Keratinocyte (primary cell): Measurements from ENCODE around the gene PSMB5. TPM values are rescaled to one million over a fixed set of nuclear protein-coding genes. Genes with fewer than 3 reads are reported as not detected.

Experiments
- DNase-seq: peaks from one replicate; pipeline ENCODE4 v3.0.0-alpha.2; 2011; ENCODE audit warnings: low read depth, missing footprints, low spot score
- FAIRE-seq: peaks from 2 replicates; lab custom pipeline; 2011; peaks lifted over from hg19 to GRCh38; lab: Jason Lieb, UNC
- H2AFZ ChIP-seq: 2 replicates; pipeline ENCODE4 v1.6.0; 2012; ENCODE audit warnings: low read length, control low read depth, inconsistent platforms; ENCODE audit not compliant: control insufficient read depth
- H3K27ac ChIP-seq: 2 replicates; pipeline ENCODE4 v1.5.1; 2011; ENCODE audit warnings: low read length; ENCODE audit not compliant: control insufficient read depth, insufficient read depth
- H3K27me3 ChIP-seq: 3 replicates; pipeline ENCODE4 v1.6.0; 2011; ENCODE audit warnings: low read length; ENCODE audit not compliant: control insufficient read depth, insufficient read depth; ENCODE audit errors: extremely low read depth
- H3K36me3 ChIP-seq, 2 experiments: 2 replicates in 1 of 2; 3 replicates in 1 of 2; pipeline ENCODE4 v1.5.1; 2011; ENCODE audit warnings: low read length in 2 of 2, mild to moderate bottlenecking in 1 of 2; ENCODE audit not compliant: control insufficient read depth in 2 of 2, insufficient read depth in 2 of 2; ENCODE audit errors: extremely low read depth in 1 of 2
- H3K4me1 ChIP-seq: 3 replicates; pipeline ENCODE4 v1.5.1; 2011; ENCODE audit warnings: low read length; ENCODE audit not compliant: control insufficient read depth, insufficient read depth; ENCODE audit errors: extremely low read depth
- H3K4me2 ChIP-seq: 3 replicates; pipeline ENCODE4 v1.6.0; 2011; ENCODE audit warnings: low read depth, low read length; ENCODE audit not compliant: control insufficient read depth, insufficient read depth; ENCODE audit errors: extremely low read depth
- H3K4me3 ChIP-seq, 3 experiments: fragments of 200-600 bp in 1 of 3; sonication (generic) in 1 of 3; 2 replicates in 2 of 3; 3 replicates in 1 of 3; pipeline ENCODE4 v1.5.1; 2011 to 2016; ENCODE audit warnings: low read length in 3 of 3, mild to moderate bottlenecking in 3 of 3, control low read depth in 2 of 3, inconsistent platforms in 1 of 3, low read depth in 1 of 3, mixed read lengths in 1 of 3, mixed run types in 1 of 3, moderate library complexity in 1 of 3; ENCODE audit not compliant: control insufficient read depth in 2 of 3, insufficient read depth in 2 of 3; ENCODE audit errors: extremely low read depth in 1 of 3
- H3K79me2 ChIP-seq: 2 replicates; pipeline ENCODE4 v1.6.0; 2012; ENCODE audit warnings: low read length; ENCODE audit not compliant: control insufficient read depth, insufficient read depth
- H3K9ac ChIP-seq: 3 replicates; pipeline ENCODE4 v1.6.0; 2011; ENCODE audit warnings: low read length; ENCODE audit not compliant: control insufficient read depth, insufficient read depth; ENCODE audit errors: extremely low read depth
- H3K9me1 ChIP-seq: 3 replicates; pipeline ENCODE4 v1.6.0; 2011; ENCODE audit warnings: low read length; ENCODE audit not compliant: control insufficient read depth, insufficient read depth; ENCODE audit errors: extremely low read depth
- H3K9me3 ChIP-seq: 2 replicates; pipeline ENCODE4 v1.5.1; 2012; ENCODE audit warnings: low read depth, low read length; ENCODE audit not compliant: control insufficient read depth
- H4K20me1 ChIP-seq: 3 replicates; pipeline ENCODE4 v1.6.0; 2011; ENCODE audit warnings: low read length; ENCODE audit not compliant: control insufficient read depth, insufficient read depth; ENCODE audit errors: extremely low read depth
- CTCF ChIP-seq, 3 experiments: IDR thresholded peaks in 1 of 3; conservative IDR thresholded peaks in 1 of 3; optimal IDR thresholded peaks in 1 of 3; 2 replicates in 2 of 3; 3 replicates in 1 of 3; pipeline versions ENCODE3 to v1.5.1; 2011; ENCODE audit warnings: low read length in 3 of 3, mild to moderate bottlenecking in 3 of 3, moderate library complexity in 2 of 3, control low read depth in 1 of 3, inconsistent platforms in 1 of 3; ENCODE audit not compliant: insufficient read depth in 2 of 3; ENCODE audit errors: extremely low read depth in 1 of 3
- EZH2 ChIP-seq: IDR thresholded peaks from one replicate; pipeline ENCODE4 v1.6.1; 2012; ENCODE audit warnings: inconsistent platforms, mild to moderate bottlenecking, low read length, moderate library complexity
- dilution Hi-C: fragments of 300-500 bp; cut with MboI; formaldehyde crosslinking; loops from one replicate; pipeline ENCODE4 v1.7.0; 2020; ENCODE audit warnings: low sequenced_read_pairs; ENCODE audit not compliant: extremely low pct_ligation_motif_present
- polyA plus RNA-seq, 5 experiments: library from polyadenylated mRNA; depleted of rRNA in 3 of 5; stranded (reverse) in 3 of 5; stranded (forward) in 1 of 5; unstranded in 1 of 5; fragments of >200 nt; gene quantifications; 1 replicate in 1 of 5; 2 replicates in 3 of 5; 3 replicates in 1 of 5; pipeline versions ENCODE4 v1.2.1 to v1.2.3, GENCODE V29; 2011 to 2012; ENCODE audit warnings: missing spikeins in 2 of 5, low read depth in 1 of 5, low replicate concordance in 1 of 5

The PSMB5 gene
- polyA plus RNA-seq, 1 donor (not counting 4 experiments of a cell fraction or from before 2014, with no cell fraction given) = 285 TPM

GRCh38 chr14:23006544-23007419 lies 27.9 kb downstream of the PSMB5 start:
- Histone ChIP-seq H3K4me1 (peaks cover 27% of the 10 kb centered on the region), H3K4me2 (peak overlapping the region; percentile 98)
- dilution Hi-C loops = no loop called here

GRCh38 chr14:23006188-23006534 lies 28.5 kb downstream of the PSMB5 start:
- Histone ChIP-seq H3K4me2 (peak overlapping the region; percentile 97), H3K4me3 (peak overlapping the region; percentile 43 to 88 (median 80)), H3K27ac (peak overlapping the region; percentile 96), H3K36me3 (no peaks in the 10 kb centered on the region), H3K4me1 (peaks cover 27% of the 10 kb centered on the region), H3K79me2 (no peaks in the 10 kb centered on the region), H3K9ac (peak overlapping the region; percentile 90), H4K20me1 (no peaks in the 10 kb centered on the region), H3K9me3 (no peaks in the 10 kb centered on the region), H2AFZ (peak overlapping the region; percentile 98), H3K27me3 (no peaks in the 10 kb centered on the region), H3K9me1 (no peaks in the 10 kb centered on the region)
- FAIRE-seq = no peak
- TF ChIP-seq EZH2 (no peak), CTCF (optimal IDR thresholded peaks at IDR 0.05 in 1 of 3, IDR thresholded peaks at IDR 0.05 in 1 of 3, conservative IDR thresholded peaks at IDR 0.05 in 1 of 3; ENCODE audit: extremely low read depth in 1 of 3, insufficient read depth in 2 of 3, low read length in 3 of 3) (no peak)
- no peak for DNase-seq
- dilution Hi-C loops = no loop called here

More at GRCh38 chr14:23006544-23007419, 27.9 kb downstream of the PSMB5 start:
- Histone ChIP-seq H2AFZ (peak overlapping the region; percentile 98), H3K9me1 (no peaks in the 10 kb centered on the region), H3K27ac (peak overlapping the region; percentile 96), H3K9me3 (no peaks in the 10 kb centered on the region), H3K79me2 (no peaks in the 10 kb centered on the region), H3K36me3 (no peaks in the 10 kb centered on the region), H3K9ac (peak overlapping the region; percentile 90), H4K20me1 (no peaks in the 10 kb centered on the region), H3K27me3 (no peaks in the 10 kb centered on the region), H3K4me3 (peak overlapping the region; percentile 43 to 88 (median 80))
- TF ChIP-seq EZH2 (no peak), CTCF (optimal IDR thresholded peaks at IDR 0.05 in 1 of 3, IDR thresholded peaks at IDR 0.05 in 1 of 3, conservative IDR thresholded peaks at IDR 0.05 in 1 of 3; ENCODE audit: extremely low read depth in 1 of 3, insufficient read depth in 2 of 3, low read length in 3 of 3) (peak; percentile 22 to 47 (median 46))
- peak; percentile 85 for DNase-seq
- peak; percentile 69 for FAIRE-seq
